HG03064 (cell line): Measurements from ENCODE around the gene LRRC39.
A peak's percentile ranks its signal among the peaks of the same experiment; 100 is the strongest.

Experiments
- ATAC-seq: cut with Tn5 transposase; IDR thresholded peaks from one replicate; pipeline ENCODE4 v1.9.1; 2021; ENCODE audit warnings: low read depth; ENCODE audit not compliant: unreplicated experiment

The LRRC39 gene

DNA sequence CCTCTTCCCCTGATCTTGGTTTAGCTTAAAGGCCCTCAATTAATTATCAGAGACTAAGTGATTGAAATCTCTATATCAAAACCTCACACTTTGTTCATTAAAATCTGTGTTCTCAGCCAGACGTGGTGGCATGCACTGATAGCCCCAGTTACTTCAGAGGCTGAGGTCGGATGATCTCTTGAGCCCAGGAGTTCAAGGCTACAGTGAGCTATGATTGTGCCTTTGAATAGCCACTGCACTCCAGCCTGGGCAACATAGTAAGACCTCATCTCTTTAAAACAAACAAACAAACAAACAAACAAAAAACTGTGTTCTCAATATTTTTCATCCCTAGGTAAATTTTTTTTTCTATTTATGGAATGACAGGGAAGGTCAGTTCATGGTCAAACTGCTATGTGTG is 26.4 kb downstream of the LRRC39 start:
- no peak for ATAC-seq

DNA sequence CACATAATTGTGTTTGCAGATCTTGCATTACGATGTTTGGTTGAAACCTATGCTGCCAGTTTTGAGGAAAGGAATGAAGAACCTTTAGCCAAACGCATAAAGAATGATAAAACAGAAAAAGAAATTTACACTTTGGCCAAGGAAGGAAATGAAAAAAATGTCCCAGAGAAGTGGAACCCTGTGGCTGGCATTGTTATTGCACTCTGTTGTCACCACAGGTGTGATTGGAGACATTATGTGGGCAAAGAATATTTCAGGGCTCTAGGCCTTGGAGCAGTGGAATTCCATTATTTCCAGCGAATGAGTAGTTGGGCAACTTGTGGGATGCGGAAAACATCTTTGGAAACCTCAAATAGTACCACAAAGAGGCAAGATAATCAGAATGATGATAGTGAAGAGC is 30.2 kb downstream of the LRRC39 start:
- ATAC-seq, result no peak

DNA sequence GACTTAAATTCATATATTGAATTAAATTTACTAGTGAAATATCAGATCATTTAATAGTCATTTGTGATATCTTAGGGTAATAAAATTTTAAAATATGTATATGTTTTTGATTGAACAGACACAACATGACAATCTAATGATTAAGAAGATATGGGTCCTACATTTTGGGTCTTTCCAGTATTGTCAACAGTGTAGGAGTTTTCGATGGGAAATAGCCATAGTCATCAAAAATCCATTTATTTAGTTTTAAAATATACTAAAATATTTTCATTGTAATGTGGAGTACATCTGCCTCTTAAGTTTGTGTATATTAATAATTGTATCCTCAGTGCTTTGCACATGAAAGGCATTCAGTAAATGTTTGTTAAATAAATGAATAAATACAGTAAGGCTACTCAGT is 31.1 kb downstream of the LRRC39 start:
- ATAC-seq, result no peak

- ATAC-seq, result no peak
Measured at GRCh38 chr1:100145116-100145515, 32.9 kb downstream of the LRRC39 start.

DNA sequence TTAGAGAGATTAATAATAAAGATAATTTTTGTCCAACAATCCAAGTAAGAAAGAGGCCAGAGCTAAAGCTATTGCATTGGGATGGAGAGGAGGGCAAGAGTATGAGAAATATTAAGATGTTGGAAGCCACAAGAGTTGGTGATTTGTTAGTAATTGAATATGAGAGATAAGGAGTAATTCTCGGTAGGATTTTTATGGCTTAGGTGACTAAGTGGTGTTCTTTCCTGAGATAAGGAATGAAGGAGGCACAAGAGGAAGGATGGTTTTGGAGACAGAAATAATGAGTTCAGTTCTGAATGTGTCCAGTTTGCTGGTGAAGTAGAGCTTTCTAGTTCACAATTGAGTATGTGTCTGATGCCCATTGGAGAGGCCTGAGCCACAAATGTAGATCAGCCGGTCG is 35.7 kb downstream of the LRRC39 start:
- no peak for ATAC-seq

- no peak for ATAC-seq
Measured at GRCh38 chr1:100141192-100141591, 36.9 kb downstream of the LRRC39 start.

DNA sequence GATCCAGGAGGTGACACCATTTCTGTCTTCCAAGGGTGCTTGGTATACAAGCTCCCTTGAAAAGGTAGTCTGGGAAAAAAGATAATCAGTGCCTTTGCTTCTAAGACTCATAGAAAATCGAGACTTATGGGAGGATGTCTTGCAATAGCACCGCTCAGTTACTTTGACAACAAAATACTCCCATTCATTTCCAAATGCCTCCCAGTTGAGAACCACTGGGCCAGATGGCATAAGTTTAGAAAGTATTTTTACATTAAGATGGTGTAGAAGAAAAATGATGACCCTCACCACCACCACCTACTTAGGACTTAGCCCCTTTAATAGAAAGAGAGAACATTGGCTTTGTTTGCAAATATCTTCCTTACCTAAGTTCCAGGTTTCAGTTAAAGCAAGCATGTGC is 40.5 kb downstream of the LRRC39 start:
- ATAC-seq, result no peak

DNA sequence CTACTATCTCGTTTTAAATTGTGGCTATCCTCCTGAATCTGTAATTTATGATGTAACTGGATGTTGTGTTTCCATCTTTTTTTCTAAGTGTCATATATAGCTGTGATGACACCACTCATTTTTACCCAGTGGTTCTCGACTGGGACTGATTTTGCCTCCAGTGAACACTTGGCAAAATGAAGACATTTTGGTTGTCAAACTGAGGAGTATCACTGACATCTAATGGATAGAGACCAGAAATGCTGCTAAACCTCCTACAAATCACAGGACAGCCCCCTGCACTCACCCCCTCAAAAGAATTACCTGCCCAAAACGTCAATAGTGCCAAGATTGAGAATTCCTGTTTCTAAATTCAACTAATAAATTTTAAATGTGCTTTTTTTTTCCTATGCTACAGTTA is 43.2 kb downstream of the LRRC39 start:
- no peak for ATAC-seq

DNA sequence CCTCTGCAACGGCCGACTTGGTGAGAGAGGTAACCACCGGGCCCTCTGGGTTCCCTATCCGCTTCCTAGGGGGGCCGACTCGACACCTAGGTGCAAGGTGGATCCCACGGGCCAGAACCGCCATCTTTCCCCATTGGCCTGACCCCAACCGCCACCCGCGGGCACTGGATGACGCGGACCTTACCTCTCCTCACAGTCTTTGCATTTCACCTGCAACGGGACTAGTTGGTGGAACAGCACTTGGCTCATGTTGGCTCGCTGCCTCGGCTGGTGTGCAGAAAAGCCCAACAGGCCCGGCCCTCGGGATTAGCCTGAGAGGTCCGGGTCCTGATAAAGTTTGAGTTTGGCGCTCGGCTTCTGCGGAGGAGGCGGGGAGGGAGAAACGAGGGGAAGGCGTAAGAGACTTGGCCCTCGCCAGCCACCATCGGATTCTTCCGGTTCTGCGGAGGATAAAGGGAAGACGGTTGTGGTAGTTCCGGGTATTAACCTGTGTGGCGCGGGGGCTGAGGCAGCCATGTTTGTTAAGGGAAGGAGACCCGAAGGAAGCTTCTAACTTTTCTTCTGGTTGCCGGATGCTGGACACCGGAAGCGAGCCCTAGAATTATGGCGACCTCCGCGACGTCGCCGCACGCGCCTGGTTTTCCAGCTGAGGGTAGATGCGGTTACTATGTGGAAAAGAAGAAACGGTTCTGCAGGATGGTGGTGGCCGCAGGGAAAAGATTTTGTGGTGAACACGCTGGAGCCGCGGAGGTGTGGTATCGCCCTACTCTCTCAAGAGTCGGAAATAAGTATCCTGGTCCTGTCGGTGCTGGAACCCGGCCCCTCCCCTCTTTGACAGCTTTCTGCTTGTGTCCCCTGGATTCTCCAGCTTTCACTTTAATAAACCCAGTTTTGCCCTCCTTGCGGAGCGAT is 45.2 kb downstream of the LRRC39 start, which contains the start of the genes SASS6 and TRMT13:
Gene SASS6, minus strand, starts transcription at position 365 of the 912 bp plus-strand sequence. Its CDS starts 116 bp downstream, at position 249.
Gene TRMT13, plus strand, starts transcription at position 598 of the 912 bp plus-strand sequence. Its CDS starts 6 bp downstream, at position 604.
- ATAC-seq, result peak; percentile 87

DNA sequence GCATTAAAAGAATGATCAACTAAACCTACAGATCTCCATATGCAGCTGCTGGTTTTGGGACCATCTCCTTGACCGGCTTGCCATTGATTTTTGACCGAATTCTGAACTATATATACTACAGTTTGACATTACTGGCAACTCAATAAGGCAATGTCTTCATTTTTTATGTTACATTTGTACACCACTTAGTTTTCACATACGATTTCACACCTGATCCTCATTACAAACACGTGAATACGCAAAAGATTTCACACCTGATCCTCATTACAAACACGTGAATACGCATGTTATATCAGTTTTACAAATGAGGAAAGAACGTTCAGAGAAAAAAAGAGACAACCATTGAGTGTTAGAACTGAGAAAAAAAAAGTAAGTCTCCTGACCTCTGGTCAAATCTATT is 46.4 kb downstream of the LRRC39 start:
- ATAC-seq, result no peak

GRCh38 chr1:100130552-100131077 is 47.4 kb downstream of the LRRC39 start:
- ATAC-seq, result no peak

GRCh38 chr1:100127226-100127625 is 50.8 kb downstream of the LRRC39 start:
- ATAC-seq, result no peak

GRCh38 chr1:100122177-100122576 is 55.9 kb downstream of the LRRC39 start:
- ATAC-seq, result no peak

DNA sequence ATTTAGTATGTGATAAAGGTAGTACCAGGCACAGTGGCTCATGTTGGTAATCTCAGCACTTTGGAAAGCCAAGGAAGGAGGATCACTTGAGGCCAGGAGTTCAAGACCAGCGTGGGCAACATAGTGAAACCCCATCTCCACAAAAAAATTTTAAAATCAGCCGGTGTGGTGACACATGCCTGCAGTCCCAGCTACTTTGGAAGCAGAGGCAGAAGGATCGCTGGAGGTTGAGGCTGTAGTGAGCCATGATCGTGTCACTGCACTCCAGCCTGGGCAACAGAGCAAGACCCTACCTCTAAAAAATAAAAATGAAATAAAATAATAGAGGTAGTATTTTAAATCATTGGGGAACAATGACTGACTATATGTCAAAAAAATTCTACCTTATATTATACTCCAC is 62.5 kb downstream of the LRRC39 start:
- no peak for ATAC-seq

DNA sequence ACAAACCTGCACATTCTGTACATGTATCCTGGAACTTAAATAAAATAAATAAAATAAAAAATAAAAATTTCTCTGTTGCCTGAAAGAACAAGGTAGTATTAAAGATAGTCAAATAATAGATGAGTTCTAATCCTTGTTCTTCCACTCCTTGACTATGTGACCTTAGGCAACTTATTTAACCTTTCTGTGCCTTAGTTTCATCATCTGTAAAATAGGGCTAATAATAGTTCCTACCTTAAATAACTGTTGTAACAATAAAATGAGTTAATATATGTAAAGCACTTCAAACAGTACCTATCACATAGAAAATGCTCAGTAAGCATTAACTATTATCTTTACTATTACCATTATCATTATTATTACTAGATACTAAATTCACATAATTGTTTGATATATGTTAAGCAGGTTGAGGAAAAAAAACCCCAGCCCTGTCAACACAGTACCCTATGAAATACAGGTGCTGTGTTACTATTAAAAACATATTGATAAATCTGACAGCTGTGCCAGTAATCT is 68.4 kb downstream of the LRRC39 start:
- no peak for ATAC-seq

- no peak for ATAC-seq
Measured at GRCh38 chr1:100107696-100108095, 70.4 kb downstream of the LRRC39 start.

GRCh38 chr1:100101564-100101963 is 76.5 kb downstream of the LRRC39 start:
- ATAC-seq, result no peak

GRCh38 chr1:100100202-100100601 is 77.9 kb downstream of the LRRC39 start:
- ATAC-seq, result no peak
